Umbilical cord (tissue), 2 donors: ENCODE measurements around the gene ZNF565. TPM values are rescaled to one million over a fixed set of nuclear protein-coding genes. Genes with fewer than 3 reads are reported as not detected.
"Not testable (repeated sequence)": the region's sequence is repeated elsewhere in the genome, so short reads cannot be mapped to it uniquely, and the experiment has no call there.

Source experiments
- DNase-seq: peaks from one replicate; pipeline ENCODE4 v3.0.0-alpha.2; 2015; ENCODE audit warnings: low spot score
- total RNA-seq: library from RNA; depleted of rRNA; stranded (reverse); fragments of >200 nt; gene quantifications from one replicate; pipeline ENCODE4 v1.2.3, GENCODE V29; 2014; ENCODE audit warnings: low replicate concordance; ENCODE audit not compliant: insufficient read depth

The ZNF565 gene
- total RNA-seq, 1 donor from 2014 or later, result 4.3 TPM

- no peak for DNase-seq
Measured at GRCh38 chr19:36212895-36213294, 1.6 kb downstream of the ZNF565 start.

GRCh38 chr19:36210497-36210896, 4.0 kb downstream of the ZNF565 start:
- DNase-seq, result no peak

- DNase-seq, result no peak
Measured at GRCh38 chr19:36209372-36209771, 5.1 kb downstream of the ZNF565 start.

GRCh38 chr19:36207605-36208252, 6.7 kb downstream of the ZNF565 start:
- DNase-seq, result no peak

GRCh38 chr19:36203293-36203692, 11.2 kb downstream of the ZNF565 start:
- DNase-seq, result no peak

- DNase-seq, result no peak
Measured at GRCh38 chr19:36201684-36202083, 12.8 kb downstream of the ZNF565 start.

GRCh38 chr19:36198119-36198518, 16.3 kb downstream of the ZNF565 start:
- no peak for DNase-seq

- no peak for DNase-seq
Measured at GRCh38 chr19:36196249-36196648, 18.2 kb downstream of the ZNF565 start.

GRCh38 chr19:36186722-36187121, 27.7 kb downstream of the ZNF565 start:
- DNase-seq, result not testable (repeated sequence)

- DNase-seq, result no peak
Measured at GRCh38 chr19:36183245-36183628, 31.2 kb downstream of the ZNF565 start.

GRCh38 chr19:36182612-36183244, 31.7 kb downstream of the ZNF565 start:
- DNase-seq, result peak; percentile 45

GRCh38 chr19:36179077-36179476, 35.4 kb downstream of the ZNF565 start:
- DNase-seq, result not testable (repeated sequence)

- not testable (repeated sequence) for DNase-seq
Measured at GRCh38 chr19:36173846-36174245, 40.6 kb downstream of the ZNF565 start.

- DNase-seq, result no peak
Measured at GRCh38 chr19:36172852-36173251, 41.6 kb downstream of the ZNF565 start.

- no peak for DNase-seq
Measured at GRCh38 chr19:36169084-36169760, 45.2 kb downstream of the ZNF565 start.

GRCh38 chr19:36163813-36164212, 50.7 kb downstream of the ZNF565 start:
- no peak for DNase-seq

GRCh38 chr19:36160821-36161596, 53.5 kb downstream of the ZNF565 start:
- no peak for DNase-seq

GRCh38 chr19:36153126-36153525, 61.3 kb downstream of the ZNF565 start:
- no peak for DNase-seq

GRCh38 chr19:36152352-36153091, 61.9 kb downstream of the ZNF565 start, which contains the start of gene COX7A1:
Gene COX7A1 (minus strand): TSS chr19:36152447. CDS start chr19:36152407, 40 bp downstream.
- DNase-seq, result peak; percentile 71

- DNase-seq, result no peak
Measured at GRCh38 chr19:36152019-36152351, 62.5 kb downstream of the ZNF565 start.
